ENCODE measurements around the gene MYMX.
"Not testable (repeated sequence)": the region's sequence is repeated elsewhere in the genome, so short reads cannot be mapped to it uniquely, and the experiment has no call there.

MYMX gene

GRCh38 chr6:44178424-44179071 is 38.2 kb upstream of the MYMX start:
- Histone ChIP-seq H3K9ac (ENCODE audit: low read length) (no peak overlapping the region), H3K4me1 (ENCODE audit: control insufficient read depth, insufficient read depth, low read length) (peaks cover 15% of the 10 kb centered on the region), H3K27me3 (replicated peaks; ENCODE audit: control insufficient read depth, insufficient read depth, low read length) (no peaks in the 10 kb centered on the region), H3K36me3 (ENCODE audit: control insufficient read depth, insufficient read depth, low read length, severe bottlenecking) (no peaks in the 10 kb centered on the region), H3K9me3 (ENCODE audit: control insufficient read depth, low read length) (no peaks in the 10 kb centered on the region), H3K4me3 (ENCODE audit: low read length) (no peak overlapping the region)
- DNase-seq (ENCODE audit: low read depth) = no peak

DNA sequence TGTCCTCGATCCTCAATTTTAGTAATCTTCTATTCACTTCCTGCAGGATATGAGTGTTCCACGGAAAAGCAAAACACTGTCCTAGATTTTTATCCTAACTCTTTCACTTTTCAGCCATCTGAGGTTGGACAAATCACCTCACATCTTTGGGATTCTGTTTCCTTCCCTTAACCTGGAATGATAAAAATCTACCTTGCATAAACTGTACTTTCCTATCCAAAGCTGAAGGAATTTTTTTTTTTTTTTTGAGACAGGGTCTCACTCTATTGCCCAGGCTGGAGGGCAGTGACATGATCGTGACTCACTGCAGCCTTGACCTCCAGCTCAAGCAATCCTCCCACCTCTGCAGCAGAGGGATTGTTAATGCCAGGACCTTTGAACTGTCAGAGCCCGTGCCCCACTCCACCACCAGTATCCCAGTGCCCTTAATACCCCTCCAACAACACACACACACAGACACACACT is 37.6 kb upstream of the MYMX start:
- H3K9ac ChIP-seq (ENCODE audit: low read length) = no peak overlapping the region

GRCh38 chr6:44179648-44180047 is 37.1 kb upstream of the MYMX start:
- H3K36me3 ChIP-seq (ENCODE audit: control insufficient read depth, insufficient read depth, low read length, severe bottlenecking) = no peaks in the 10 kb centered on the region
- peaks cover 5% of the 10 kb centered on the region for H3K27me3 ChIP-seq (replicated peaks; ENCODE audit: control insufficient read depth, insufficient read depth, low read length)
- H3K9ac ChIP-seq (ENCODE audit: low read length) = no peak overlapping the region
- no peaks in the 10 kb centered on the region for H3K9me3 ChIP-seq (ENCODE audit: control insufficient read depth, low read length)
- H3K4me3 ChIP-seq (ENCODE audit: low read length) = no peak overlapping the region
- no peak for DNase-seq (ENCODE audit: low read depth)
- peaks cover 15% of the 10 kb centered on the region for H3K4me1 ChIP-seq (ENCODE audit: control insufficient read depth, insufficient read depth, low read length)

More for the DNA sequence above, 37.6 kb upstream of the MYMX start:
- DNase-seq (ENCODE audit: low read depth) = no peak
- Histone ChIP-seq H3K36me3 (ENCODE audit: control insufficient read depth, insufficient read depth, low read length, severe bottlenecking) (no peaks in the 10 kb centered on the region), H3K27me3 (replicated peaks; ENCODE audit: control insufficient read depth, insufficient read depth, low read length) (peaks cover 4% of the 10 kb centered on the region), H3K4me3 (ENCODE audit: low read length) (no peak overlapping the region), H3K4me1 (ENCODE audit: control insufficient read depth, insufficient read depth, low read length) (peaks cover 15% of the 10 kb centered on the region), H3K9me3 (ENCODE audit: control insufficient read depth, low read length) (no peaks in the 10 kb centered on the region)

DNA sequence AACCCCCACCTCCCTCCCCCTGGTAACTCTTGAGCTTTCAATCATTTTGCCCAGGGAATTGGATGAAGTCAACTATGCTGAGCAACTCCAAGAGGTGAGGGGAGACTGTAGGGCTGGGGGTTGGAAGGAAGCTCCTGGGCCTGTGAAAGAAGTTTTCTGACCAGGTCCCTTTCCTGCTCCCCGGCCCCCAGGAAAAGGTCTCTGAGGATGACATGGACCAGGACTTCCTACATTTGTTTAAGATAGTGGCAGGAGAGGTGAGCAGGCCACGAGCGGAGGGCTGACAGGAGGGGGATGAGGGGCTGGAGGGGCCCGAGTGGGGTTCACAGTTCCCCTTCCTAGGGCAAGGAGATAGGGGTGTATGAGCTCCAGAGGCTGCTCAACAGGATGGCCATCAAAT is 36.3 kb upstream of the MYMX start:
- DNase-seq (ENCODE audit: low read depth) = no peak
- H3K9me3 ChIP-seq (ENCODE audit: control insufficient read depth, low read length) = no peaks in the 10 kb centered on the region
- H3K4me3 ChIP-seq (ENCODE audit: low read length) = no peak overlapping the region
- peaks cover 15% of the 10 kb centered on the region for H3K4me1 ChIP-seq (ENCODE audit: control insufficient read depth, insufficient read depth, low read length)
- peaks cover 5% of the 10 kb centered on the region for H3K27me3 ChIP-seq (replicated peaks; ENCODE audit: control insufficient read depth, insufficient read depth, low read length)
- no peaks in the 10 kb centered on the region for H3K36me3 ChIP-seq (ENCODE audit: control insufficient read depth, insufficient read depth, low read length, severe bottlenecking)
- H3K9ac ChIP-seq (ENCODE audit: low read length) = no peak overlapping the region

- H3K9ac ChIP-seq (ENCODE audit: low read length) = no peak overlapping the region
- DNase-seq (ENCODE audit: low read depth) = no peak
- no peaks in the 10 kb centered on the region for H3K9me3 ChIP-seq (ENCODE audit: control insufficient read depth, low read length)
- H3K4me3 ChIP-seq (ENCODE audit: low read length) = no peak overlapping the region
- H3K27me3 ChIP-seq (replicated peaks; ENCODE audit: control insufficient read depth, insufficient read depth, low read length) = peaks cover 6% of the 10 kb centered on the region
- peaks cover 15% of the 10 kb centered on the region for H3K4me1 ChIP-seq (ENCODE audit: control insufficient read depth, insufficient read depth, low read length)
- no peaks in the 10 kb centered on the region for H3K36me3 ChIP-seq (ENCODE audit: control insufficient read depth, insufficient read depth, low read length, severe bottlenecking)
Observed at GRCh38 chr6:44180886-44181285, 35.8 kb upstream of the MYMX start.

- not testable (repeated sequence) for H3K4me3 ChIP-seq (ENCODE audit: low read length); H3K36me3 ChIP-seq (ENCODE audit: control insufficient read depth, insufficient read depth, low read length, severe bottlenecking); H3K9me3 ChIP-seq (ENCODE audit: control insufficient read depth, low read length); DNase-seq (ENCODE audit: low read depth); H3K9ac ChIP-seq (ENCODE audit: low read length)
- Histone ChIP-seq H3K4me1 (ENCODE audit: control insufficient read depth, insufficient read depth, low read length) (peaks cover 15% of the 10 kb centered on the region), H3K27me3 (replicated peaks; ENCODE audit: control insufficient read depth, insufficient read depth, low read length) (peaks cover 11% of the 10 kb centered on the region)
Observed at GRCh38 chr6:44181784-44182183, 34.9 kb upstream of the MYMX start.

DNA sequence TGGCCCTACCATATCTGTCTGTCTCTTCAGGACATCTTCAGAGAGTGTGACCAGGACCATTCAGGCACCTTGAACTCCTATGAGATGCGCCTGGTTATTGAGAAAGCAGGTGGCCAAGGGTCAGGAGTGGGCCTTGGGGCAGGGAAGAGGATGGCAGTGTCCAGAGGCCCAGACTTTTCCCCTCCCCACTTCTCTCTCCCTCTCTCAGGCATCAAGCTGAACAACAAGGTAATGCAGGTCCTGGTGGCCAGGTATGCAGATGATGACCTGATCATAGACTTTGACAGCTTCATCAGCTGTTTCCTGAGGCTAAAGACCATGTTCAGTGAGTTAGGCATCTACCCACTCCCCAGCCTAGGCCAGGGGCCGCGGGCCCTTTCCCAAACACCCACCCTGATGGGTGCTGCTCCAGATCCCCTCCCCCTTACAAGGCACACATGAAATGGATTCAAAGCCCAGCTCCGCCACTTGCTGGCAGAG is 33.8 kb upstream of the MYMX start:
- H3K36me3 ChIP-seq (ENCODE audit: control insufficient read depth, insufficient read depth, low read length, severe bottlenecking) = no peaks in the 10 kb centered on the region
- no peak overlapping the region for H3K9ac ChIP-seq (ENCODE audit: low read length)

DNA sequence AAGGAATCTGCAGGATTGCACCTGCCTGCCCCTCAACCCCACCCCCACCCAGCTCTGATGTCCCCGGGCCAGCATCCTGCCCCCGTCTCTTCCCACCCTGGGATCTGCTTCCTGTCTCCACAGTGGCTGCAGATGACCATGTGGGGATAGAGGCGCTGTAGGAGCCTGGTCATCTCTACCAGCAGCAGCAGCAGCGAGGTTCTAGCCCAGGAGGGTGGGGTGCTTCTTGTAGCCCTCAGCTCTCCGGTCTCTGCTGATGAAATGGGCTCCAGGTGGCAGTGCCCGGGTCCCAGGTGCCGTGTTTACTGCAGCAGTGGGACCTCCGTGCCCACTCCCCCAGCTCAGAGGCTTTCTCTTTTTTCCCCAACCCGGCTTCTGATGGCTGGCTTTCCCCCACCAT is 32.9 kb upstream of the MYMX start:
- peaks cover 5% of the 10 kb centered on the region for H3K4me1 ChIP-seq (ENCODE audit: control insufficient read depth, insufficient read depth, low read length)
- no peak for DNase-seq (ENCODE audit: low read depth)
- H3K9ac ChIP-seq (ENCODE audit: low read length) = no peak overlapping the region
- H3K36me3 ChIP-seq (ENCODE audit: control insufficient read depth, insufficient read depth, low read length, severe bottlenecking) = no peaks in the 10 kb centered on the region
- peaks cover 11% of the 10 kb centered on the region for H3K27me3 ChIP-seq (replicated peaks; ENCODE audit: control insufficient read depth, insufficient read depth, low read length)
- H3K4me3 ChIP-seq (ENCODE audit: low read length) = no peak overlapping the region
- H3K9me3 ChIP-seq (ENCODE audit: control insufficient read depth, low read length) = no peaks in the 10 kb centered on the region

More for the DNA sequence above, 33.8 kb upstream of the MYMX start:
- Histone ChIP-seq H3K4me3 (ENCODE audit: low read length) (no peak overlapping the region), H3K4me1 (ENCODE audit: control insufficient read depth, insufficient read depth, low read length) (peaks cover 10% of the 10 kb centered on the region), H3K9me3 (ENCODE audit: control insufficient read depth, low read length) (no peaks in the 10 kb centered on the region), H3K27me3 (replicated peaks; ENCODE audit: control insufficient read depth, insufficient read depth, low read length) (peaks cover 11% of the 10 kb centered on the region)
- no peak for DNase-seq (ENCODE audit: low read depth)

- H3K36me3 ChIP-seq (ENCODE audit: control insufficient read depth, insufficient read depth, low read length, severe bottlenecking); H3K4me3 ChIP-seq (ENCODE audit: low read length); H3K9me3 ChIP-seq (ENCODE audit: control insufficient read depth, low read length); H3K9ac ChIP-seq (ENCODE audit: low read length); H3K4me1 ChIP-seq (ENCODE audit: control insufficient read depth, insufficient read depth, low read length); DNase-seq (ENCODE audit: low read depth): not testable (repeated sequence)
- peaks cover 14% of the 10 kb centered on the region for H3K27me3 ChIP-seq (replicated peaks; ENCODE audit: control insufficient read depth, insufficient read depth, low read length)
Observed at GRCh38 chr6:44185356-44185755, 31.4 kb upstream of the MYMX start.

DNA sequence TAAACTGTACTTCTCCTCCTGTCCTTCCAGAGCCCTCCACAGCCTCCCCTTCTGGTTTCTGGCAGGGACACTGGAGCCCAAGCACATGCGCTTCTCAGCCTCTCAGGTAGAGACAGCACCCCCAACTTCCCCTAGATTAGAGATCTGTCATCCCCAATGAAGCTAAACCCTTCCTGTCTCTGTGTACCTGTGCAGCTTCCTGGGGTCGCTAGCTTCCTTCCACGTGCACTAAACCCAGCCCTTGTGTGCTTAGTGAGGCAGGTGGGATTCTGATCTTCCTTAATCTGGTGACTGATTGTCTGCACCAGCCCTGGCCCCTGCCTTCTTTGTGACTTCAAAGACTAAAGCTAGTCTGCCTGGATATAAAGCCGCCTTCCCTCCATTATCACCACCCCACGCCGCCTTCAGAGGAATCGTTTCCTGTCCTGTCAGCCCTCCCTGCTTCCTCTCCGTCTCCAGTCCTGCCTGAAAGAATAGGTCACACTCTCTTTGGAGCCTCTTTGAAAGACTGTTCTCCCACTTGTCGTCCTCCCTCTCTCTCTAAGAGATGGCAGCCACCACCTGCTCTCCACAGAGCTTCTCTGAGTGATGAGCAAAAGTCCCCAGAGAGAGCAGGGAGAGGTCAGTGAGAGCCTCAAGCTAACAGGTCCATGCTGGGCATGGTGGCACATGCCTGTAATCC is 30.6 kb upstream of the MYMX start:
- no peaks in the 10 kb centered on the region for H3K36me3 ChIP-seq (ENCODE audit: control insufficient read depth, insufficient read depth, low read length, severe bottlenecking)
- no peak for DNase-seq (ENCODE audit: low read depth)
- no peak overlapping the region for H3K9ac ChIP-seq (ENCODE audit: low read length)
- H3K27me3 ChIP-seq (replicated peaks; ENCODE audit: control insufficient read depth, insufficient read depth, low read length) = peaks cover 14% of the 10 kb centered on the region
- no peaks in the 10 kb centered on the region for H3K4me1 ChIP-seq (ENCODE audit: control insufficient read depth, insufficient read depth, low read length)
- no peaks in the 10 kb centered on the region for H3K9me3 ChIP-seq (ENCODE audit: control insufficient read depth, low read length)
- no peak overlapping the region for H3K4me3 ChIP-seq (ENCODE audit: low read length)

- DNase-seq (ENCODE audit: low read depth) = no peak
- peaks cover 14% of the 10 kb centered on the region for H3K27me3 ChIP-seq (replicated peaks; ENCODE audit: control insufficient read depth, insufficient read depth, low read length)
- no peak overlapping the region for H3K9ac ChIP-seq (ENCODE audit: low read length)
- no peaks in the 10 kb centered on the region for H3K36me3 ChIP-seq (ENCODE audit: control insufficient read depth, insufficient read depth, low read length, severe bottlenecking)
- H3K4me1 ChIP-seq (ENCODE audit: control insufficient read depth, insufficient read depth, low read length) = no peaks in the 10 kb centered on the region
- H3K4me3 ChIP-seq (ENCODE audit: low read length) = no peak overlapping the region
- no peaks in the 10 kb centered on the region for H3K9me3 ChIP-seq (ENCODE audit: control insufficient read depth, low read length)
Observed at GRCh38 chr6:44186635-44187025, 30.1 kb upstream of the MYMX start.

Measured in adipocyte (in vitro differentiated cells).